ENCODE measurements around the gene GCK. TPM values are rescaled to one million over a fixed set of nuclear protein-coding genes. Genes with fewer than 3 reads are reported as not detected.
A peak's percentile ranks its signal among the peaks of the same experiment; 100 is the strongest.

Gene GCK
- total and polyA plus RNA-seq, 2 of the 13 experiments (the other 11 are each of a cell fraction or from before 2014, with no cell fraction given) = not detected

DNA sequence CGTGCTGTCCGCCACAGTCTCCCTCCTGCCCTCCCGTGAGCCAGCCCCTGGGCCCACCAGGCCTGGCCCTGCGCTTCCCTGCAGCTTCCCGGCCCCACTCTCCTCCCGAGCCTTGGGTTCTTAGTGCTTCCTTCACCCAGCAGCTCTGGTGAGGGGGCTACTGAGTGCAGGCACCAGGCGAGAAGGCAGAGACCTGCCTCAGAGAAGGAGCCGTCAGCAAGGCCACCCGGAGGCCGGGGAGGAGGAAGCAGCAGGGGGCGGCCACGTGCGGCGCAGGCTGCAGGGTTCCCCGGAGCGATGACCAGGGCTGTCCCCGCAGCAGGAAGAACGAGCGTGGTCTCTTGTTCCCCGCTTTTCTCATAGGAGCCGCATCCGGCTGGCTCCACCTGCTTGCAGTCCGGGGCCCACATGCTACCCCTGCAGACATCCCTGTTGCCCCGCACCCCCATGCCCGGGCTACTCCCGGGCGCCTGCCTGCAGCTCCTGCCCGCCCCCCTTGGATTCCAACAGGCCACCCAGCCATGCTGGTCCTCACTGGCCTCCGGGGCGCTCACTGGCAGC is 32.1 kb upstream of the GCK start (continued):
- TF ChIP-seq ONECUT2 (CRISPR knock-in tag; IDR thresholded peaks at IDR 0.05) (no peak), NR2F1 (CRISPR knock-in tag; IDR thresholded peaks at IDR 0.05) (no peak), ZNF234 (CRISPR knock-in tag; conservative IDR thresholded peaks at IDR 0.05) (no peak), ZFP41 (CRISPR knock-in tag; IDR thresholded peaks at IDR 0.05; ENCODE audit: borderline replicate concordance) (peak; percentile 99), ZNF547 (CRISPR knock-in tag; IDR thresholded peaks at IDR 0.05) (peak; percentile 91), ARID2 (CRISPR knock-in tag; IDR thresholded peaks at IDR 0.05; ENCODE audit: borderline replicate concordance) (no peak; the same call in none of the 2 replicates), RARA (CRISPR knock-in tag; IDR thresholded peaks at IDR 0.05) (peak; percentile 38), KMT2A (CRISPR knock-in tag; IDR thresholded peaks at IDR 0.05) (no peak), ZNF383 (CRISPR knock-in tag; IDR thresholded peaks at IDR 0.05; ENCODE audit: borderline replicate concordance) (no peak), RAD51 (IDR thresholded peaks at IDR 0.05; ENCODE audit: borderline replicate concordance) (no peak), DR1 (CRISPR knock-in tag; IDR thresholded peaks at IDR 0.05) (no peak), PPARG (CRISPR knock-in tag; conservative IDR thresholded peaks at IDR 0.05) (no peak), NFE2 (CRISPR knock-in tag; IDR thresholded peaks at IDR 0.05) (no peak), PHF5A (CRISPR knock-in tag; IDR thresholded peaks at IDR 0.05; ENCODE audit: low read depth, unreplicated experiment) (no peak), RBM22 (optimal IDR thresholded peaks at IDR 0.05; ENCODE audit: low read length) (no peak), HHEX (CRISPR knock-in tag; IDR thresholded peaks at IDR 0.05) (no peak), NFE2L1 (CRISPR knock-in tag; IDR thresholded peaks at IDR 0.05; ENCODE audit: borderline replicate concordance) (peak; percentile 59; the same call in 1 of the 2 replicates), ADNP (CRISPR knock-in tag; IDR thresholded peaks at IDR 0.05) (no peak)
- TF ChIP-seq, protein P1, sequence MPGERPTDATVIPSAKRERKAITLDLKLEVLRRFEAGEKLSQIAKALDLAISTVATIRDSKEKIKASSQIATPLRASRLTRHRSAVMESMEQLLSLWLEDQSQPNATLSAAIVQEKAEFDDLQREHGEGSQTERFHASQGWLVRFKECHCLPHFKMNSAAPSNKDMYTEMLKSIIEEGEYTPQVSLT (CRISPR knock-in tag; IDR thresholded peaks at IDR 0.05; ENCODE audit: borderline replicate concordance, low read depth) = no peak
- TF ChIP-seq, protein P2, sequence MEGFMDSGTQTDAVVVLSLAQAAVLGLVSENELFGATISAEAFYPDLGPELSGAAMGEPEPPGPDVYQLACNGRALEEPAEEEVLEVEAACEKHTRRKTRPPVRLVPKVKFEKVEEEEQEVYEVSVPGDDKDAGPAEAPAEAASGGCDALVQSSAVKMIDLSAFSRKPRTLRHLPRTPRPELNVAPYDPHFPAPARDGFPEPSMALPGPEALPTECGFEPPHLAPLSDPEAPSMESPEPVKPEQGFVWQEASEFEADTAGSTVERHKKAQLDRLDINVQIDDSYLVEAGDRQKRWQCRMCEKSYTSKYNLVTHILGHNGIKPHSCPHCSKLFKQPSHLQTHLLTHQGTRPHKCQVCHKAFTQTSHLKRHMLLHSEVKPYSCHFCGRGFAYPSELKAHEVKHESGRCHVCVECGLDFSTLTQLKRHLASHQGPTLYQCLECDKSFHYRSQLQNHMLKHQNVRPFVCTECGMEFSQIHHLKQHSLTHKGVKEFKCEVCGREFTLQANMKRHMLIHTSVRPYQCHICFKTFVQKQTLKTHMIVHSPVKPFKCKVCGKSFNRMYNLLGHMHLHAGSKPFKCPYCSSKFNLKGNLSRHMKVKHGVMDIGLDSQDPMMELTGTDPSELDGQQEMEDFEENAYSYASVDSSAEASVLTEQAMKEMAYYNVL (CRISPR knock-in tag; IDR thresholded peaks at IDR 0.05; ENCODE audit: borderline replicate concordance) = no peak
- TF ChIP-seq, protein P3, sequence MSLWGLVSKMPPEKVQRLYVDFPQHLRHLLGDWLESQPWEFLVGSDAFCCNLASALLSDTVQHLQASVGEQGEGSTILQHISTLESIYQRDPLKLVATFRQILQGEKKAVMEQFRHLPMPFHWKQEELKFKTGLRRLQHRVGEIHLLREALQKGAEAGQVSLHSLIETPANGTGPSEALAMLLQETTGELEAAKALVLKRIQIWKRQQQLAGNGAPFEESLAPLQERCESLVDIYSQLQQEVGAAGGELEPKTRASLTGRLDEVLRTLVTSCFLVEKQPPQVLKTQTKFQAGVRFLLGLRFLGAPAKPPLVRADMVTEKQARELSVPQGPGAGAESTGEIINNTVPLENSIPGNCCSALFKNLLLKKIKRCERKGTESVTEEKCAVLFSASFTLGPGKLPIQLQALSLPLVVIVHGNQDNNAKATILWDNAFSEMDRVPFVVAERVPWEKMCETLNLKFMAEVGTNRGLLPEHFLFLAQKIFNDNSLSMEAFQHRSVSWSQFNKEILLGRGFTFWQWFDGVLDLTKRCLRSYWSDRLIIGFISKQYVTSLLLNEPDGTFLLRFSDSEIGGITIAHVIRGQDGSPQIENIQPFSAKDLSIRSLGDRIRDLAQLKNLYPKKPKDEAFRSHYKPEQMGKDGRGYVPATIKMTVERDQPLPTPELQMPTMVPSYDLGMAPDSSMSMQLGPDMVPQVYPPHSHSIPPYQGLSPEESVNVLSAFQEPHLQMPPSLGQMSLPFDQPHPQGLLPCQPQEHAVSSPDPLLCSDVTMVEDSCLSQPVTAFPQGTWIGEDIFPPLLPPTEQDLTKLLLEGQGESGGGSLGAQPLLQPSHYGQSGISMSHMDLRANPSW (CRISPR knock-in tag; IDR thresholded peaks at IDR 0.05; ENCODE audit: borderline replicate concordance) = no peak
- TF ChIP-seq, protein P4, sequence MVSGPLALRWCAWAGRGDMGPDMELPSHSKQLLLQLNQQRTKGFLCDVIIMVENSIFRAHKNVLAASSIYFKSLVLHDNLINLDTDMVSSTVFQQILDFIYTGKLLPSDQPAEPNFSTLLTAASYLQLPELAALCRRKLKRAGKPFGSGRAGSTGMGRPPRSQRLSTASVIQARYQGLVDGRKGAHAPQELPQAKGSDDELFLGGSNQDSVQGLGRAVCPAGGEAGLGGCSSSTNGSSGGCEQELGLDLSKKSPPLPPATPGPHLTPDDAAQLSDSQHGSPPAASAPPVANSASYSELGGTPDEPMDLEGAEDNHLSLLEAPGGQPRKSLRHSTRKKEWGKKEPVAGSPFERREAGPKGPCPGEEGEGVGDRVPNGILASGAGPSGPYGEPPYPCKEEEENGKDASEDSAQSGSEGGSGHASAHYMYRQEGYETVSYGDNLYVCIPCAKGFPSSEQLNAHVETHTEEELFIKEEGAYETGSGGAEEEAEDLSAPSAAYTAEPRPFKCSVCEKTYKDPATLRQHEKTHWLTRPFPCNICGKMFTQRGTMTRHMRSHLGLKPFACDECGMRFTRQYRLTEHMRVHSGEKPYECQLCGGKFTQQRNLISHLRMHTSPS (CRISPR knock-in tag; IDR thresholded peaks at IDR 0.05; ENCODE audit: low read depth) = 0 out of 2 replicates have a peak, but pooled peaks have one; percentile 39
- TF ChIP-seq, protein P5, sequence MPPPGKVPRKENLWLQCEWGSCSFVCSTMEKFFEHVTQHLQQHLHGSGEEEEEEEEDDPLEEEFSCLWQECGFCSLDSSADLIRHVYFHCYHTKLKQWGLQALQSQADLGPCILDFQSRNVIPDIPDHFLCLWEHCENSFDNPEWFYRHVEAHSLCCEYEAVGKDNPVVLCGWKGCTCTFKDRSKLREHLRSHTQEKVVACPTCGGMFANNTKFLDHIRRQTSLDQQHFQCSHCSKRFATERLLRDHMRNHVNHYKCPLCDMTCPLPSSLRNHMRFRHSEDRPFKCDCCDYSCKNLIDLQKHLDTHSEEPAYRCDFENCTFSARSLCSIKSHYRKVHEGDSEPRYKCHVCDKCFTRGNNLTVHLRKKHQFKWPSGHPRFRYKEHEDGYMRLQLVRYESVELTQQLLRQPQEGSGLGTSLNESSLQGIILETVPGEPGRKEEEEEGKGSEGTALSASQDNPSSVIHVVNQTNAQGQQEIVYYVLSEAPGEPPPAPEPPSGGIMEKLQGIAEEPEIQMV (CRISPR knock-in tag; IDR thresholded peaks at IDR 0.05; ENCODE audit: low read depth) = no peak

Data from HepG2 (cell line).